HEK293 (cell line): ENCODE results near the gene NT5M.

Experiments used
- BCL11A ChIP-seq: fragments of 450-650 bp; formaldehyde crosslinking; IDR thresholded peaks from 2 replicates; pipeline ENCODE4 v1.5.1; 2016; ENCODE audit warnings: low read depth, missing biosample characterization, missing genetic modification characterization
- CTCF ChIP-seq: fragments of 450-650 bp; formaldehyde crosslinking; IDR thresholded peaks from 2 replicates; pipeline ENCODE4 v1.5.1; 2016; ENCODE audit warnings: missing biosample characterization, missing genetic modification characterization
- GLIS2 ChIP-seq: fragments of 450-650 bp; formaldehyde crosslinking; IDR thresholded peaks from 2 replicates; pipeline ENCODE4 v1.5.1; 2016; ENCODE audit warnings: missing biosample characterization, missing genetic modification characterization
- HOXD13 ChIP-seq: sonication (generic); formaldehyde crosslinking; IDR thresholded peaks from 2 replicates; pipeline ENCODE4 v1.8.0; 2022; ENCODE audit warnings: missing genetic modification reagents, borderline replicate concordance
- KLF10 ChIP-seq: fragments of 450-650 bp; IDR thresholded peaks from 2 replicates; pipeline ENCODE4 v1.5.1; 2018; ENCODE audit warnings: missing biosample characterization, mild to moderate bottlenecking, missing genetic modification characterization
- KLF8 ChIP-seq: fragments of 450-650 bp; formaldehyde crosslinking; IDR thresholded peaks from 2 replicates; pipeline ENCODE4 v1.5.1; 2016; ENCODE audit warnings: missing biosample characterization, missing genetic modification characterization
- OSR2 ChIP-seq: fragments of 450-650 bp; formaldehyde crosslinking; IDR thresholded peaks from 2 replicates; pipeline ENCODE4 v1.5.1; 2016; ENCODE audit warnings: missing biosample characterization, missing genetic modification characterization
- PBX3 ChIP-seq: sonication (generic); formaldehyde crosslinking; IDR thresholded peaks from 2 replicates; pipeline ENCODE4 v1.8.1; 2022; ENCODE audit warnings: mild to moderate bottlenecking, moderate library complexity, missing genetic modification reagents
- SCRT1 ChIP-seq: fragments of 450-650 bp; formaldehyde crosslinking; IDR thresholded peaks from 2 replicates; pipeline ENCODE4 v1.5.1; 2016; ENCODE audit warnings: missing biosample characterization, missing genetic modification characterization, borderline replicate concordance
- SP3 ChIP-seq: fragments of 450-650 bp; formaldehyde crosslinking; IDR thresholded peaks from 2 replicates; pipeline ENCODE4 v1.5.1; 2016; ENCODE audit warnings: missing biosample characterization, missing genetic modification characterization
- SP7 ChIP-seq: fragments of 450-650 bp; formaldehyde crosslinking; IDR thresholded peaks from 2 replicates; pipeline ENCODE4 v1.5.1; 2016; ENCODE audit warnings: missing biosample characterization, missing genetic modification characterization
- WT1 ChIP-seq: fragments of 450-650 bp; formaldehyde crosslinking; IDR thresholded peaks from 2 replicates; pipeline ENCODE4 v1.5.1; 2016; ENCODE audit warnings: missing biosample characterization, missing genetic modification characterization
- ZBTB10 ChIP-seq: fragments of 450-650 bp; formaldehyde crosslinking; IDR thresholded peaks from 2 replicates; pipeline ENCODE4 v1.5.1; 2016; ENCODE audit warnings: missing biosample characterization, missing genetic modification characterization
- ZBTB17 ChIP-seq: fragments of 450-650 bp; formaldehyde crosslinking; IDR thresholded peaks from 2 replicates; pipeline ENCODE4 v1.5.1; 2016; ENCODE audit warnings: missing biosample characterization, missing genetic modification characterization
- ZBTB44 ChIP-seq: fragments of 450-650 bp; IDR thresholded peaks from 2 replicates; pipeline ENCODE4 v1.5.1; 2018; ENCODE audit warnings: missing biosample characterization, mild to moderate bottlenecking, missing genetic modification characterization
- ZBTB6 ChIP-seq: fragments of 450-650 bp; formaldehyde crosslinking; IDR thresholded peaks from 2 replicates; pipeline ENCODE4 v1.5.1; 2017; ENCODE audit warnings: missing biosample characterization, missing genetic modification characterization
- ZFHX2 ChIP-seq: fragments of 450-650 bp; formaldehyde crosslinking; conservative IDR thresholded peaks from 2 replicates; pipeline ENCODE4 v1.5.1; 2016; ENCODE audit warnings: missing biosample characterization, missing genetic modification characterization
- ZFP69B ChIP-seq: fragments of 450-650 bp; formaldehyde crosslinking; IDR thresholded peaks from 2 replicates; pipeline ENCODE4 v1.5.1; 2016; ENCODE audit warnings: missing biosample characterization, missing genetic modification characterization
- ZNF10 ChIP-seq: fragments of 450-650 bp; formaldehyde crosslinking; IDR thresholded peaks from 2 replicates; pipeline ENCODE4 v1.5.1; 2017; ENCODE audit warnings: missing biosample characterization, missing genetic modification characterization
- ZNF133 ChIP-seq: fragments of 450-650 bp; formaldehyde crosslinking; IDR thresholded peaks from 2 replicates; pipeline ENCODE4 v1.5.1; 2016; ENCODE audit warnings: missing biosample characterization, missing genetic modification characterization
- ZNF362 ChIP-seq: fragments of 450-650 bp; formaldehyde crosslinking; IDR thresholded peaks from 2 replicates; pipeline ENCODE4 v1.5.1; 2016; ENCODE audit warnings: missing biosample characterization, missing genetic modification characterization
- ZNF37A ChIP-seq: fragments of 450-650 bp; IDR thresholded peaks from 2 replicates; pipeline ENCODE4 v1.5.1; 2018; ENCODE audit warnings: missing biosample characterization, missing genetic modification characterization
- ZNF391 ChIP-seq: fragments of 450-650 bp; formaldehyde crosslinking; IDR thresholded peaks from 2 replicates; pipeline ENCODE4 v1.5.1; 2016; ENCODE audit warnings: low read depth, missing biosample characterization, missing genetic modification characterization, borderline replicate concordance
- ZNF423 ChIP-seq: fragments of 450-650 bp; formaldehyde crosslinking; IDR thresholded peaks from 2 replicates; pipeline ENCODE4 v1.5.1; 2016; ENCODE audit warnings: missing biosample characterization, missing genetic modification characterization
- ZNF560 ChIP-seq: fragments of 450-650 bp; formaldehyde crosslinking; IDR thresholded peaks from 2 replicates; pipeline ENCODE4 v1.5.1; 2017; ENCODE audit warnings: missing biosample characterization, missing genetic modification characterization, borderline replicate concordance
- ZNF639 ChIP-seq: fragments of 450-650 bp; formaldehyde crosslinking; IDR thresholded peaks from 2 replicates; pipeline ENCODE4 v1.5.1; 2016; ENCODE audit warnings: missing biosample characterization, missing genetic modification characterization

Gene NT5M

GRCh38 chr17:17300624-17301568, 2.3 kb upstream of the NT5M start (continued):
- TF ChIP-seq ZBTB10 (peak; percentile 63; the same call in 1 of the 2 replicates), ZFHX2 (tag by site-specific recombination) (peak; percentile 54; the same call in 1 of the 2 replicates), SP3 (tag by site-specific recombination) (peak; percentile 76), KLF10 (peak; percentile 18; the same call in 1 of the 2 replicates), ZNF391 (tag by site-specific recombination) (no peak), ZNF639 (tag by site-specific recombination) (peak; percentile 18), ZNF37A (tag by site-specific recombination) (no peak), OSR2 (tag by site-specific recombination) (peak; percentile 58), ZBTB44 (peak; percentile 97), ZNF560 (tag by site-specific recombination) (no peak), ZBTB17 (tag by site-specific recombination) (peak; percentile 99), PBX3 (CRISPR knock-in tag) (peak; percentile 71), BCL11A (tag by site-specific recombination) (peak; percentile 35; the same call in 1 of the 2 replicates), ZNF133 (tag by site-specific recombination) (0 out of 2 replicates have a peak, but pooled peaks have one; percentile 10), ZNF362 (peak; percentile 87), SP7 (tag by site-specific recombination) (peak; percentile 63), GLIS2 (tag by site-specific recombination) (peak; percentile 97), ZBTB6 (tag by site-specific recombination) (0 out of 2 replicates have a peak, but pooled peaks have one; percentile 37), CTCF (tag by site-specific recombination) (peak; percentile 32; the same call in 1 of the 2 replicates), ZNF10 (tag by site-specific recombination) (peak; percentile 50; the same call in 1 of the 2 replicates), KLF8 (tag by site-specific recombination) (peak; percentile 58), SCRT1 (peak; percentile 71; the same call in 1 of the 2 replicates), HOXD13 (no peak), WT1 (peak; percentile 54; the same call in 1 of the 2 replicates), ZNF423 (tag by site-specific recombination) (peak; percentile 58), ZFP69B (tag by site-specific recombination) (0 out of 2 replicates have a peak, but pooled peaks have one; percentile 13)
